Ascending aorta (tissue), 2 donors: ENCODE data around the gene IFNAR2. TPM values are rescaled to one million over a fixed set of nuclear protein-coding genes. Genes with fewer than 3 reads are reported as not detected.

ENCODE experiments used
- DNase-seq, 2 donors: peaks; one replicate each; pipeline ENCODE4 v3.0.0-alpha.2; 2019; ENCODE audit warnings: low spot score in 2 of 2
- H3K27ac ChIP-seq, 2 donors: fragments of 200-600 bp; sonication (generic); one replicate each; pipeline ENCODE4 v1.5.1; 2016 to 2017; ENCODE audit warnings: mild to moderate bottlenecking in 1 of 2
- H3K27me3 ChIP-seq: fragments of 200-600 bp; sonication (generic); one replicate; pipeline ENCODE4 v1.5.1; 2017
- H3K36me3 ChIP-seq, 2 donors: fragments of 200-600 bp; sonication (generic); one replicate each; pipeline ENCODE4 v1.5.1; 2016
- H3K4me1 ChIP-seq, 2 donors: fragments of 200-600 bp; sonication (generic); one replicate each; pipeline ENCODE4 v1.5.1; 2016 to 2017; ENCODE audit warnings: mild to moderate bottlenecking in 1 of 2
- H3K4me3 ChIP-seq, 2 donors: fragments of 200-600 bp; sonication (generic); one replicate each; pipeline ENCODE4 v1.5.1; 2016 to 2017; ENCODE audit warnings: mild to moderate bottlenecking in 1 of 2
- H3K9me3 ChIP-seq, 2 donors: fragments of 200-600 bp; sonication (generic); one replicate each; pipeline ENCODE4 v1.5.1; 2016
- CTCF ChIP-seq, 3 experiments: fragments of 200-600 bp in 2 of 3; fragments of 450-650 bp in 1 of 3; sonication (generic) in 2 of 3; IDR thresholded peaks; one replicate each; pipeline ENCODE4 v1.5.1; 2016 to 2019; ENCODE audit warnings: antibody characterized with exemption in 3 of 3, mild to moderate bottlenecking in 1 of 3, moderate library complexity in 1 of 3
- intact Hi-C: fragments of 100-400 bp; cut with DNase I; formaldehyde crosslinking; loops from one replicate; pipeline ENCODE4 v1.15.1; 2023
- total RNA-seq: library from RNA; depleted of rRNA; stranded (reverse); fragments of >200 nt; gene quantifications from one replicate; pipeline ENCODE4 v1.1.0, GENCODE V29; 2016

The IFNAR2 gene
- total RNA-seq, 1 donor from 2014 or later = 30.3 TPM

- peak; percentile 68 to 74 (median 69) for TF ChIP-seq CTCF (IDR thresholded peaks at IDR 0.05)
- Histone ChIP-seq H3K4me1 (no peaks in the 10 kb centered on the region), H3K36me3 (no peaks in the 10 kb centered on the region), H3K9me3 (no peaks in the 10 kb centered on the region), H3K27me3 (no peaks in the 10 kb centered on the region), H3K4me3 (no peak overlapping the region), H3K27ac (peak overlapping the region in 1 of 2 donors; percentile 4)
- intact Hi-C loops = loop anchor here (1.0 to 2.0 kb wide), 2 partner anchors 257 to 364 kb away; no protein-coding TSS in a partner anchor
- DNase-seq = peak in 1 of 2 donors; percentile 84
Observed at GRCh38 chr21:33196941-33197374, 32.8 kb upstream of the IFNAR2 start.

GRCh38 chr21:33197496-33197895 lies 32.2 kb upstream of the IFNAR2 start:
- Histone ChIP-seq H3K36me3 (no peaks in the 10 kb centered on the region), H3K27me3 (no peaks in the 10 kb centered on the region), H3K4me3 (no peak overlapping the region), H3K27ac (peak overlapping the region in 1 of 2 donors; percentile 4), H3K9me3 (no peaks in the 10 kb centered on the region), H3K4me1 (no peaks in the 10 kb centered on the region)
- DNase-seq = no peak
- intact Hi-C loops = loop anchor here (1.0 to 2.0 kb wide), 2 partner anchors 257 to 365 kb away; no protein-coding TSS in a partner anchor
- TF ChIP-seq CTCF (IDR thresholded peaks at IDR 0.05) = no peak

GRCh38 chr21:33198346-33199099 lies 31.2 kb upstream of the IFNAR2 start:
- no peak overlapping the region for H3K27ac ChIP-seq
- H3K9me3 ChIP-seq = no peaks in the 10 kb centered on the region
- H3K4me3 ChIP-seq = no peak overlapping the region
- H3K36me3 ChIP-seq = no peaks in the 10 kb centered on the region
- peaks cover 0 to 3% of the 10 kb centered on the region in 2 donors for H3K4me1 ChIP-seq
- intact Hi-C loops = loop anchor here (1.0 kb wide), 2 partner anchors 31 to 163 kb away; partner anchors contain the start of gene IFNAR2
- H3K27me3 ChIP-seq = no peaks in the 10 kb centered on the region
- peak in 1 of 2 donors; percentile 73 for DNase-seq
- TF ChIP-seq CTCF (IDR thresholded peaks at IDR 0.05) = no peak

- Histone ChIP-seq H3K27me3 (no peaks in the 10 kb centered on the region), H3K4me1 (peaks cover under 1 to 5% of the 10 kb centered on the region in 2 donors), H3K27ac (peak overlapping the region in 1 of 2 donors; percentile 22), H3K36me3 (no peaks in the 10 kb centered on the region), H3K4me3 (no peak overlapping the region), H3K9me3 (no peaks in the 10 kb centered on the region)
- intact Hi-C loops = loop anchor here (1.0 kb wide), 2 partner anchors 30 to 162 kb away; partner anchors contain the start of gene IFNAR2
- DNase-seq = no peak
- TF ChIP-seq CTCF (IDR thresholded peaks at IDR 0.05) = no peak
Observed at GRCh38 chr21:33199100-33199464, 30.7 kb upstream of the IFNAR2 start.

- H3K36me3 ChIP-seq = no peaks in the 10 kb centered on the region
- H3K27me3 ChIP-seq = no peaks in the 10 kb centered on the region
- peaks cover 2 to 6% of the 10 kb centered on the region in 2 donors for H3K4me1 ChIP-seq
- H3K4me3 ChIP-seq = no peak overlapping the region
- TF ChIP-seq CTCF (IDR thresholded peaks at IDR 0.05) = peak; percentile 60 to 85 (median 75)
- H3K9me3 ChIP-seq = no peaks in the 10 kb centered on the region
- H3K27ac ChIP-seq = no peak overlapping the region
- peak in 1 of 2 donors; percentile 93 for DNase-seq
- intact Hi-C loops = loop anchor here (1.0 to 5.0 kb wide), 6 partner anchors 30 to 246 kb away; partner anchors contain the start of genes IFNAR1, IFNAR2 and IL10RB
Observed at GRCh38 chr21:33199516-33200217, 30.1 kb upstream of the IFNAR2 start.
